OCI-LY7 (cell line): ENCODE measurements around the gene GDF2.

Source experiments
- CTCF ChIP-seq: fragments of 200-600 bp; sonication (generic); conservative IDR thresholded peaks from 2 replicates; pipeline ENCODE4 v1.5.1; 2014; ENCODE audit warnings: mild to moderate bottlenecking, antibody characterized with exemption, low read length, moderate library complexity, mixed read lengths
- EZH2phosphoT487 ChIP-seq: fragments of 200-600 bp; sonication (generic); IDR thresholded peaks from 2 replicates; pipeline ENCODE4 v1.6.1; 2018; ENCODE audit warnings: low read depth, borderline replicate concordance, mild to moderate bottlenecking, mixed run types, antibody characterized with exemption, low read length, moderate library complexity, mixed read lengths

GRCh38 chr10:47278720-47279119 lies 43.5 kb upstream of the GDF2 start:
- TF ChIP-seq CTCF (no peak), EZH2phosphoT487 (no peak)
